K562 (cell line): ENCODE measurements around the gene ERGIC3. TPM values are rescaled to one million over a fixed set of nuclear protein-coding genes. Genes with fewer than 3 reads are reported as not detected.
A peak's percentile ranks its signal among the peaks of the same experiment; 100 is the strongest.

Source experiments
- CBX5 ChIP-seq: IDR thresholded peaks from 2 replicates; pipeline ENCODE4 v1.6.1; 2014; ENCODE audit warnings: low read depth, borderline replicate concordance
- DNMT1 ChIP-seq: fragments of 450-650 bp; IDR thresholded peaks from 2 replicates; pipeline ENCODE4 v1.6.1; 2016; ENCODE audit warnings: antibody characterized with exemption, mild to moderate bottlenecking
- E2F4 ChIP-seq: sonication (generic); formaldehyde crosslinking; IDR thresholded peaks from 2 replicates; pipeline ENCODE4 v1.8.0; 2022; ENCODE audit warnings: mild to moderate bottlenecking, low read depth, missing genetic modification reagents
- ELK1 ChIP-seq: sonication (generic); formaldehyde crosslinking; IDR thresholded peaks from 2 replicates; pipeline ENCODE4 v1.8.1; 2022; ENCODE audit warnings: missing genetic modification reagents
- FOS ChIP-seq: IDR thresholded peaks from 3 replicates; pipeline ENCODE4 v1.6.1; 2011; ENCODE audit not compliant: insufficient read length; ENCODE audit errors: extremely low read depth
- PCBP2 ChIP-seq: fragments of 200-400 bp; formaldehyde crosslinking; IDR thresholded peaks from 2 replicates; pipeline ENCODE4 v1.6.1; 2018; ENCODE audit warnings: low read length, low read depth, mild to moderate bottlenecking, moderate library complexity; ENCODE audit not compliant: poor library complexity, severe bottlenecking
- RBM39 ChIP-seq: fragments of 200-400 bp; formaldehyde crosslinking; optimal IDR thresholded peaks from 2 replicates; pipeline ENCODE3; 2018; ENCODE audit warnings: low read depth, low read length
- TBL1XR1 ChIP-seq, 2 experiments: IDR thresholded peaks; 2 replicates each; pipeline ENCODE4 v1.6.1; 2012; ENCODE audit warnings: improper control_type of control experiment in 2 of 2, low read length in 2 of 2, mild to moderate bottlenecking in 1 of 2
- TRIM25 ChIP-seq: fragments of 450-650 bp; IDR thresholded peaks from 2 replicates; pipeline ENCODE4 v1.7.0; 2016; ENCODE audit warnings: borderline replicate concordance
- ZNF232 ChIP-seq: sonication (generic); formaldehyde crosslinking; IDR thresholded peaks from 2 replicates; pipeline ENCODE4 v1.8.0; 2022; ENCODE audit warnings: mild to moderate bottlenecking, missing genetic modification reagents
- ZNF316 ChIP-seq: fragments of 450-650 bp; IDR thresholded peaks from 2 replicates; pipeline ENCODE4 v1.6.1; 2016
- ZNF79 ChIP-seq: fragments of 250-450 bp; sonication (Bioruptor Pico); IDR thresholded peaks from 2 replicates; pipeline ENCODE4 v1.4.0; 2020; ENCODE audit warnings: low read depth, mild to moderate bottlenecking, moderate library complexity
- polyA plus RNA-seq, 8 experiments: library from polyadenylated mRNA; depleted of rRNA in 4 of 8; stranded (reverse) in 5 of 8; unstranded in 3 of 8; fragments of >200 nt; fragmentation: Nextera tagmentation in 2 of 8; fragmentation: Illumina TruSeq in 1 of 8; extraction: Ambion mirVana in 2 of 8; extraction: Trizol in 1 of 8; gene quantifications; 2 replicates each; pipeline versions ENCODE4 v1.2.1 to v1.2.3, GENCODE V29; 2011 to 2014; ENCODE audit warnings: inconsistent platforms in 1 of 8, missing spikeins in 1 of 8
- total RNA-seq, 7 experiments: library from RNA; depleted of rRNA in 6 of 7; stranded (reverse); fragments of >200 nt in 6 of 7; fragmentation: Illumina TruSeq in 2 of 7; extraction: Trizol in 2 of 7; gene quantifications; 2 replicates each; pipeline versions ENCODE4 v1.2.1 to v1.2.3, GENCODE V29; 2011 to 2021; ENCODE audit warnings: low replicate concordance in 1 of 7
- TF ChIP-seq, protein P1 (sequence below): fragments of 250-450 bp; sonication (Bioruptor Pico); IDR thresholded peaks from 2 replicates; pipeline ENCODE4 v1.5.1; 2021; ENCODE audit warnings: mild to moderate bottlenecking
- TF ChIP-seq, protein P2 (sequence below): IDR thresholded peaks from 2 replicates; pipeline ENCODE4 v1.6.1; 2016; ENCODE audit warnings: missing genetic modification characterization, missing compliant biosample characterization

Gene ERGIC3
- total and polyA plus RNA-seq, 9 of the 15 experiments (the other 6 are each of a cell fraction or from before 2014, with no cell fraction given) = 121 to 278 (median 184) TPM

DNA sequence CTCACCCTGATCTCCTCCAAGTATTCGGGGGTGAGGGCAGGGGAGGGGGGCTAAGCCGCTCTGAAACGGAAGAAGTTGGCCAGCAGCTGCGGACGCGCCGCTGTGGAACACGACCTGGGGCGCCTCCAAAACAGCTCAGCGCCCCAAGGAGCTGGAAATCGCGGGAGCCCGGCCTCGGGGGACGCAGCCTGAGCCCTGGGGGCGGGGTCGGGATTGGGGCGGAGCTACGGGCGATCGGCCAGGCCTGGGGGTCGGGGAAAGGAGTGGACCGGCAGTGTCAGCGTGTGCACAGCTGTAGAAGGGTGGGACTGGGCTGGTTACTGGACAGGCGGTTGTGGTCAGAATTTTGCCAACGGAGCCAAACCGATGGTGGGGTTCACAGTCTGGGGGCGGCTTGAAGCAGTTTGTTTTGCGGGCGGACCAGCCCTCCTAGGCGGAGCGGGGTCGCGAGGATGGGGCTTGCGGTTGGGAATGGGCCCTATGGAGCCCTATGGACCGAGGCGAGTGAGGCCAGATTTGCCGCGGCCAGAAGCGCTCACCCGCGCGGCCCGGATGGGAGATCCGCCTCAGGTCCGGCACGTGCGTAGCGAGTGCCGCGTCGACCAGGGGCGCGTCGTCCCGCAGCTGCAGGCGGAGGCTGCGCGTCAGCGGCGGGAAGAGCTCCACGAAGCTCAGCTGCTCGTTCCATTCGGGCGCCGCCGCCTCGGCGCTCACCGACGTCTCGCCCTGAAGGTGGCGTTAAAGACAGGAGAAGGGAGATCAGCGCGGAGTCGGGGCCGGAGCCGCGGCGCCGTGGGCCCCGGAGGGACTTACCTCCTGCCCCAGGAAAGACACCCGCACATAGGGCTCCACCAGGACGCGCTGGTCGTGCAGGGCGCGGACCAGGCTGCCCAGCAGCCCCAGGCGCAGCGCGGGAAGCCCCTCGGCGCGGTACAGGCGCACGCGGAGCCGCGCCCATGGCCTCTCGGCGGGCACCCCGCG is 59.4 kb downstream of the ERGIC3 start (continued):
- TF ChIP-seq, protein P1, sequence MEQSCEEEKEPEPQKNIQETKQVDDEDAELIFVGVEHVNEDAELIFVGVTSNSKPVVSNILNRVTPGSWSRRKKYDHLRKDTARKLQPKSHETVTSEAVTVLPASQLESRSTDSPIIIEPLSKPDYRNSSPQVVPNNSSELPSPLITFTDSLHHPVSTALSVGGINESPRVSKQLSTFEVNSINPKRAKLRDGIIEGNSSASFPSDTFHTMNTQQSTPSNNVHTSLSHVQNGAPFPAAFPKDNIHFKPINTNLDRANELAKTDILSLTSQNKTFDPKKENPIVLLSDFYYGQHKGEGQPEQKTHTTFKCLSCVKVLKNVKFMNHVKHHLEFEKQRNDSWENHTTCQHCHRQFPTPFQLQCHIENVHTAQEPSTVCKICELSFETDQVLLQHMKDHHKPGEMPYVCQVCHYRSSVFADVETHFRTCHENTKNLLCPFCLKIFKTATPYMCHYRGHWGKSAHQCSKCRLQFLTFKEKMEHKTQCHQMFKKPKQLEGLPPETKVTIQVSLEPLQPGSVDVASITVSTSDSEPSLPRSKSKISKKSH (CRISPR knock-in tag) = no peak
- TF ChIP-seq FOS = no peak
- TF ChIP-seq DNMT1 = no peak
- no peak for TF ChIP-seq RBM39
- peak; percentile 94; the same call in 1 of the 2 replicates for TF ChIP-seq ZNF232 (CRISPR knock-in tag)
- TF ChIP-seq ELK1 (CRISPR knock-in tag) = no peak
- TF ChIP-seq E2F4 (CRISPR knock-in tag) = peak; percentile 84; the same call in 1 of the 2 replicates
- no peak for TF ChIP-seq PCBP2
- no peak for TF ChIP-seq TBL1XR1 (IDR thresholded peaks at IDR 0.05; ENCODE audit: low read length in 2 of 2)
- TF ChIP-seq, protein P2, sequence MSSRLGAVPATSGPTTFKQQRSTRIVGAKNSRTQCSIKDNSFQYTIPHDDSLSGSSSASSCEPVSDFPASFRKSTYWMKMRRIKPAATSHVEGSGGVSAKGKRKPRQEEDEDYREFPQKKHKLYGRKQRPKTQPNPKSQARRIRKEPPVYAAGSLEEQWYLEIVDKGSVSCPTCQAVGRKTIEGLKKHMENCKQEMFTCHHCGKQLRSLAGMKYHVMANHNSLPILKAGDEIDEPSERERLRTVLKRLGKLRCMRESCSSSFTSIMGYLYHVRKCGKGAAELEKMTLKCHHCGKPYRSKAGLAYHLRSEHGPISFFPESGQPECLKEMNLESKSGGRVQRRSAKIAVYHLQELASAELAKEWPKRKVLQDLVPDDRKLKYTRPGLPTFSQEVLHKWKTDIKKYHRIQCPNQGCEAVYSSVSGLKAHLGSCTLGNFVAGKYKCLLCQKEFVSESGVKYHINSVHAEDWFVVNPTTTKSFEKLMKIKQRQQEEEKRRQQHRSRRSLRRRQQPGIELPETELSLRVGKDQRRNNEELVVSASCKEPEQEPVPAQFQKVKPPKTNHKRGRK (tag) = no peak
- TF ChIP-seq ZNF316 = no peak
- no peak for TF ChIP-seq TRIM25
- 0 out of 2 replicates have a peak, but pooled peaks have one; percentile 13 for TF ChIP-seq CBX5
- TF ChIP-seq ZNF79 (CRISPR knock-in tag) = no peak
